Smooth muscle cell (in vitro differentiated cells): ENCODE data around the gene ENPP3. TPM values are rescaled to one million over a fixed set of nuclear protein-coding genes. Genes with fewer than 3 reads are reported as not detected.

Experiments
- DNase-seq: peaks from one replicate; lab custom pipeline; 2025; ENCODE audit not compliant: unreplicated experiment; lab: John Stamatoyannopoulos, UW
- H2AFZ ChIP-seq: fragments of 200-600 bp; sonication (generic); 2 replicates; pipeline ENCODE4 v1.6.0; 2016; ENCODE audit warnings: antibody characterized with exemption, low read depth, mild to moderate bottlenecking
- H3F3A ChIP-seq: fragments of 200-600 bp; sonication (generic); 2 replicates; pipeline ENCODE4 v1.6.0; 2017; ENCODE audit warnings: antibody characterized with exemption, low read depth
- H3K27ac ChIP-seq: fragments of 200-600 bp; sonication (generic); 2 replicates; pipeline ENCODE4 v1.5.1; 2016; ENCODE audit warnings: low read depth, mild to moderate bottlenecking
- H3K27me3 ChIP-seq: fragments of 200-600 bp; sonication (generic); 2 replicates; pipeline ENCODE4 v1.6.1; 2016; ENCODE audit warnings: low read depth, mild to moderate bottlenecking
- H3K36me3 ChIP-seq: fragments of 200-600 bp; sonication (generic); 2 replicates; pipeline ENCODE4 v1.5.1; 2016; ENCODE audit warnings: low read depth
- H3K4me1 ChIP-seq: fragments of 200-600 bp; sonication (generic); 2 replicates; pipeline ENCODE4 v1.5.1; 2016; ENCODE audit warnings: low read depth
- H3K4me2 ChIP-seq: fragments of 200-600 bp; sonication (generic); 2 replicates; pipeline ENCODE4 v1.6.0; 2016; ENCODE audit warnings: mild to moderate bottlenecking
- H3K4me3 ChIP-seq: fragments of 200-600 bp; sonication (generic); 2 replicates; pipeline ENCODE4 v1.5.1; 2016; ENCODE audit warnings: mild to moderate bottlenecking
- H3K79me2 ChIP-seq: fragments of 200-600 bp; sonication (generic); 2 replicates; pipeline ENCODE4 v1.6.0; 2016; ENCODE audit warnings: low read depth, mild to moderate bottlenecking
- H3K9ac ChIP-seq: fragments of 200-600 bp; sonication (generic); 2 replicates; pipeline ENCODE4 v1.6.0; 2016; ENCODE audit warnings: low read depth
- H3K9me3 ChIP-seq: fragments of 200-600 bp; sonication (generic); replicated peaks from 2 replicates; pipeline ENCODE4 v1.5.1; 2016; ENCODE audit warnings: low read depth
- H4K20me1 ChIP-seq: fragments of 200-600 bp; sonication (generic); 2 replicates; pipeline ENCODE4 v1.6.0; 2016; ENCODE audit warnings: low read depth
- CTCF ChIP-seq: fragments of 200-600 bp; sonication (generic); IDR thresholded peaks from 2 replicates; pipeline ENCODE4 v1.5.1; 2017; ENCODE audit warnings: borderline replicate concordance, mild to moderate bottlenecking, antibody characterized with exemption; ENCODE audit not compliant: insufficient read depth, poor library complexity, severe bottlenecking
- WGBS: methylation state at CpG from one replicate; pipeline ENCODE4 v1.1.7; 2016; ENCODE audit warnings: low lambda C conversion rate; 5-methylcytosine and 5-hydroxymethylcytosine counted together
- polyA plus RNA-seq: library from polyadenylated mRNA; unstranded; fragments of >200 nt; fragmentation: Nextera tagmentation; extraction: Ambion mirVana; gene quantifications from 2 replicates; pipeline ENCODE4 v1.2.1, GENCODE V29; 2016
- total RNA-seq: library from RNA; depleted of rRNA; stranded (reverse); fragments of >200 nt; gene quantifications from 2 replicates; pipeline ENCODE4 v1.2.3, GENCODE V29; 2014

Gene ENPP3
- total and polyA plus RNA-seq, 2 experiments from 2014 or later, result 0.16 to 0.18 TPM

- Histone ChIP-seq H3K4me1 (no peaks in the 10 kb centered on the region), H3K9ac (no peak overlapping the region), H3K4me2 (no peak overlapping the region), H3K27me3 (no peaks in the 10 kb centered on the region), H2AFZ (no peak overlapping the region), H3K27ac (no peak overlapping the region), H3K36me3 (no peaks in the 10 kb centered on the region), H4K20me1 (no peaks in the 10 kb centered on the region), H3F3A (no peaks in the 10 kb centered on the region), H3K9me3 (no peaks in the 10 kb centered on the region), H3K4me3 (no peak overlapping the region), H3K79me2 (no peaks in the 10 kb centered on the region)
- TF ChIP-seq CTCF, result no peak
- WGBS, result 71% methylated on average over 5 of the region's 5 CpGs
- no peak for DNase-seq
Observed at GRCh38 chr6:131678442-131678841, 41.3 kb downstream of the ENPP3 start.

GRCh38 chr6:131680868-131681267 lies 43.8 kb downstream of the ENPP3 start:
- H3F3A ChIP-seq, result no peaks in the 10 kb centered on the region
- WGBS, result 88% methylated on average over 2 of the region's 2 CpGs
- H3K9me3 ChIP-seq, result no peaks in the 10 kb centered on the region
- H3K9ac ChIP-seq, result no peak overlapping the region
- no peaks in the 10 kb centered on the region for H3K36me3 ChIP-seq
- H3K4me3 ChIP-seq, result no peak overlapping the region
- H2AFZ ChIP-seq, result no peak overlapping the region
- no peak for TF ChIP-seq CTCF
- no peaks in the 10 kb centered on the region for H4K20me1 ChIP-seq
- no peaks in the 10 kb centered on the region for H3K27me3 ChIP-seq
- H3K27ac ChIP-seq, result no peak overlapping the region
- H3K4me2 ChIP-seq, result no peak overlapping the region
- H3K79me2 ChIP-seq, result no peaks in the 10 kb centered on the region
- H3K4me1 ChIP-seq, result no peaks in the 10 kb centered on the region
- no peak for DNase-seq

GRCh38 chr6:131681585-131681984 lies 44.5 kb downstream of the ENPP3 start:
- H3K4me3 ChIP-seq, result no peak overlapping the region
- H3K27me3 ChIP-seq, result no peaks in the 10 kb centered on the region
- H3K9ac ChIP-seq, result no peak overlapping the region
- no peaks in the 10 kb centered on the region for H4K20me1 ChIP-seq
- no peaks in the 10 kb centered on the region for H3F3A ChIP-seq
- H3K36me3 ChIP-seq, result no peaks in the 10 kb centered on the region
- no peak for TF ChIP-seq CTCF
- no peak overlapping the region for H3K4me2 ChIP-seq
- no peak for DNase-seq
- no peaks in the 10 kb centered on the region for H3K79me2 ChIP-seq
- H3K4me1 ChIP-seq, result no peaks in the 10 kb centered on the region
- no peak overlapping the region for H3K27ac ChIP-seq
- H3K9me3 ChIP-seq, result no peaks in the 10 kb centered on the region
- no peak overlapping the region for H2AFZ ChIP-seq

GRCh38 chr6:131682442-131682841 lies 45.3 kb downstream of the ENPP3 start:
- H3K4me2 ChIP-seq, result no peak overlapping the region
- H3K9ac ChIP-seq, result no peak overlapping the region
- H3K4me3 ChIP-seq, result no peak overlapping the region
- no peaks in the 10 kb centered on the region for H3K79me2 ChIP-seq
- H3F3A ChIP-seq, result no peaks in the 10 kb centered on the region
- no peaks in the 10 kb centered on the region for H3K36me3 ChIP-seq
- H4K20me1 ChIP-seq, result no peaks in the 10 kb centered on the region
- no peak overlapping the region for H3K27ac ChIP-seq
- no peaks in the 10 kb centered on the region for H3K4me1 ChIP-seq
- no peaks in the 10 kb centered on the region for H3K9me3 ChIP-seq
- TF ChIP-seq CTCF, result no peak
- H3K27me3 ChIP-seq, result no peaks in the 10 kb centered on the region
- no peak overlapping the region for H2AFZ ChIP-seq
- 73% methylated on average over 2 of the region's 2 CpGs for WGBS
- DNase-seq, result no peak
